GM12878 (cell line): ENCODE results near the gene IMMP2L. TPM values are rescaled to one million over a fixed set of nuclear protein-coding genes. Genes with fewer than 3 reads are reported as not detected.

Experiments used
- ATAC-seq: fragments of 200-7000 bp; cut with Tn5 transposase; 3 replicates; pipeline ENCODE4 v1.9.1; 2020; ENCODE audit warnings: mild to moderate bottlenecking, moderate library complexity
- BruUV-seq: library from RNA; stranded (reverse); fragments of 400-500 nt; replicated peaks from 2 replicates; lab custom pipeline; 2021; lab: Mats Ljungman, UMichigan
- CTCF ChIA-PET: fragments of 300-600 bp; sonication (Branson Sonifier 250); formaldehyde crosslinking; extraction: SDS; loops from one replicate; lab custom pipeline; 2021; ENCODE audit warnings: inconsistent platforms; lab: Yijun Ruan, JAX
- POLR2A ChIA-PET: fragments of 350-600 bp; formaldehyde crosslinking; extraction: SDS; loops from one replicate; lab custom pipeline; 2021; ENCODE audit warnings: inconsistent platforms; lab: Charles Lee
- RAD21 ChIA-PET: fragments of 300-600 bp; sonication (Branson Sonifier 250); formaldehyde crosslinking; loops from one replicate; lab custom pipeline; 2023; ENCODE audit warnings: antibody characterized with exemption; ENCODE audit not compliant: unreplicated experiment; lab: Charles Lee
- SMC1A ChIA-PET: fragments of 300-600 bp; sonication (Branson Sonifier 250); formaldehyde crosslinking; loops from one replicate; lab custom pipeline; 2023; ENCODE audit not compliant: unreplicated experiment, uncharacterized antibody; lab: Charles Lee
- DNase-seq: peaks from one replicate; pipeline ENCODE4 v3.0.0-alpha.2; 2011; ENCODE audit warnings: low read depth, low spot score
- FAIRE-seq: peaks from 3 replicates; lab custom pipeline; 2011; peaks lifted over from hg19 to GRCh38; lab: Jason Lieb, UNC
- H2AFZ ChIP-seq: 2 replicates; pipeline ENCODE4 v1.6.0; 2011; ENCODE audit warnings: low read depth, low read length, control low read depth; ENCODE audit not compliant: control insufficient read depth
- H3K27ac ChIP-seq: 2 replicates; pipeline ENCODE4 v1.5.1; 2011; ENCODE audit warnings: control low read depth; ENCODE audit not compliant: control insufficient read depth, insufficient read depth
- H3K27me3 ChIP-seq, 2 experiments: replicated peaks in 1 of 2; 2 replicates each; pipeline versions ENCODE4 v1.6.0 to v1.6.1; 2011; ENCODE audit warnings: low read length in 1 of 2; ENCODE audit not compliant: control insufficient read depth in 2 of 2, insufficient read depth in 2 of 2
- H3K36me3 ChIP-seq, 2 experiments: 2 replicates each; pipeline ENCODE4 v1.5.1; 2011; ENCODE audit warnings: low read length in 1 of 2; ENCODE audit not compliant: control insufficient read depth in 2 of 2, insufficient read depth in 2 of 2
- H3K4me1 ChIP-seq: 2 replicates; pipeline ENCODE4 v1.6.1; 2011; ENCODE audit warnings: mild to moderate bottlenecking, low read length, moderate library complexity, mixed read lengths; ENCODE audit not compliant: control insufficient read depth, insufficient read depth
- H3K4me2 ChIP-seq: 2 replicates; pipeline ENCODE4 v1.6.0; 2011; ENCODE audit warnings: control low read depth; ENCODE audit not compliant: control insufficient read depth, insufficient read depth
- H3K4me3 ChIP-seq: fragments of 200-600 bp; sonication (generic); 2 replicates; pipeline ENCODE4 v1.5.1; 2016
- H3K79me2 ChIP-seq: 2 replicates; pipeline ENCODE4 v1.6.0; 2011; ENCODE audit warnings: low read length; ENCODE audit not compliant: control insufficient read depth, insufficient read depth
- H3K9ac ChIP-seq: 2 replicates; pipeline ENCODE4 v1.8.0; 2011; ENCODE audit warnings: low read length, control low read depth, mixed read lengths; ENCODE audit not compliant: control insufficient read depth, insufficient read depth
- H3K9me3 ChIP-seq: replicated peaks from 3 replicates; pipeline ENCODE4 v1.5.1; 2011; ENCODE audit warnings: mild to moderate bottlenecking, low read length; ENCODE audit not compliant: control insufficient read depth, insufficient read depth
- H4K20me1 ChIP-seq: 2 replicates; pipeline ENCODE4 v1.6.0; 2011; ENCODE audit not compliant: control insufficient read depth, insufficient read depth
- EGR1 ChIP-seq, 2 experiments: IDR thresholded peaks; 1 replicate in 1 of 2; 2 replicates in 1 of 2; pipeline ENCODE4 v1.6.1; 2011 to 2012; ENCODE audit warnings: low read depth in 2 of 2, low read length in 2 of 2, borderline replicate concordance in 1 of 2, mild to moderate bottlenecking in 1 of 2, moderate library complexity in 1 of 2
- JUND ChIP-seq: IDR thresholded peaks from 2 replicates; pipeline ENCODE4 v1.6.1; 2012; ENCODE audit warnings: low read depth, mild to moderate bottlenecking, low read length, improper control_type of control experiment, moderate library complexity
- MEF2A ChIP-seq: IDR thresholded peaks from 2 replicates; pipeline ENCODE4 v1.6.1; 2011; ENCODE audit warnings: low read depth, mild to moderate bottlenecking, low read length, moderate library complexity; ENCODE audit not compliant: insufficient read depth
- NFXL1 ChIP-seq: fragments of 450-650 bp; IDR thresholded peaks from 2 replicates; pipeline ENCODE4 v1.6.1; 2017; ENCODE audit warnings: antibody characterized with exemption, mild to moderate bottlenecking, borderline replicate concordance
- RUNX3 ChIP-seq: IDR thresholded peaks from 2 replicates; pipeline ENCODE4 v1.6.1; 2012; ENCODE audit warnings: low read length, inconsistent platforms
- SUZ12 ChIP-seq: fragments of 200-600 bp; sonication (generic); IDR thresholded peaks from one replicate; pipeline ENCODE4 v1.6.1; 2018; ENCODE audit warnings: antibody characterized with exemption, mild to moderate bottlenecking; ENCODE audit not compliant: unreplicated experiment
- WGBS: methylation state at CpG from one replicate; pipeline ENCODE4 v1.1.6; 2016; ENCODE audit warnings: low lambda C conversion rate; ENCODE audit not compliant: insufficient replicate concordance, insufficient coverage; ENCODE audit errors: missing lambda C conversion rate; 5-methylcytosine and 5-hydroxymethylcytosine counted together
- in situ Hi-C: fragments of 300-500 bp; cut with MboI; formaldehyde crosslinking; loops from 9 replicates; pipeline ENCODE4 v1.14.3; 2018; ENCODE audit warnings: mixed read lengths
- intact Hi-C: fragments of 100-400 bp; cut with micrococcal nuclease; formaldehyde crosslinking; loops from one replicate; pipeline ENCODE4 v1.14.2; 2022; ENCODE audit not compliant: unreplicated experiment
- polyA plus RNA-seq, 11 experiments: library from polyadenylated mRNA; depleted of rRNA in 4 of 11; unstranded in 6 of 11; stranded (reverse) in 5 of 11; fragments of >200 nt; fragmentation: Nextera tagmentation in 4 of 11; fragmentation: Illumina TruSeq in 1 of 11; extraction: Ambion mirVana in 4 of 11; extraction: Trizol in 1 of 11; gene quantifications; 1 replicate in 1 of 11; 2 replicates in 10 of 11; pipeline versions ENCODE4 v1.2.1 to v1.2.3, GENCODE V29; 2011 to 2016; ENCODE audit warnings: inconsistent platforms in 2 of 11, missing spikeins in 2 of 11, low read depth in 1 of 11
- total RNA-seq, 4 experiments: library from RNA; depleted of rRNA in 3 of 4; stranded (reverse); fragments of >200 nt in 3 of 4; fragmentation: Illumina TruSeq in 1 of 4; extraction: Trizol in 1 of 4; gene quantifications; 2 replicates each; pipeline versions ENCODE4 v1.2.1 to v1.2.3, GENCODE V29; 2013 to 2021

Gene IMMP2L
- total and polyA plus RNA-seq, 10 of the 15 experiments (the other 5 are each of a cell fraction or from before 2014, with no cell fraction given), result 12.6 to 46.3 (median 19.6) TPM

- H3K4me3 ChIP-seq, result no peak overlapping the region
- H3K4me2 ChIP-seq, result no peak overlapping the region
- ChIA-PET RAD21 (no interaction called here), SMC1A (interaction anchor here (1.1 kb wide), 1 partner anchor 192 kb away, joined by 4 read pairs; no protein-coding TSS in a partner anchor), CTCF (no interaction called here), POLR2A (no interaction called here)
- H3K9me3 ChIP-seq, result no peaks in the 10 kb centered on the region; the same call in 1 of the 3 replicates
- H2AFZ ChIP-seq, result no peak overlapping the region
- intact Hi-C loops, result no loop called here
- TF ChIP-seq MEF2A, result no peak
- H3K79me2 ChIP-seq, result no peaks in the 10 kb centered on the region
- no TSS peak for BruUV-seq
- in situ Hi-C loops, result no loop called here
- no peaks in the 10 kb centered on the region for H4K20me1 ChIP-seq
- no peaks in the 10 kb centered on the region for H3K36me3 ChIP-seq
- H3K27me3 ChIP-seq, result no peaks in the 10 kb centered on the region
- DNase-seq (no peak), ATAC-seq (no peak), FAIRE-seq (no peak)
- 100% methylated on average over 1 of the region's 1 CpG for WGBS
- no peak overlapping the region for H3K27ac ChIP-seq
- H3K4me1 ChIP-seq, result no peaks in the 10 kb centered on the region
- H3K9ac ChIP-seq, result no peak overlapping the region
Measured at GRCh38 chr7:111475959-111476358, 86.3 kb downstream of the IMMP2L start.

DNA sequence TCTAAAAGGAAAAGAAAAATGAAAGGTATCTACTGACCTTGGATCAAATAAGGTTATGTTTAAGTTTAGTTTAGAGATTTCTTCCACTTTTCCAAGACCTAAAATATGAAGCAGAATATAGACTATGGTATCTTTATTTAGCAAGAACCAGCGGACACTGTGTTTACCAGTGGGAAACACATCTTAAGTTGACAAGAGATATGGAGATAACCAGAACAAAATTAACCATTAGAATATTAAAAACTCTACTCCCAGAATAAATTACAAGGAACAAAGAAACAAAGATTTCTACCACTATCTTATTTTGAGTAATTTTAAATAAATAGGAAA is 86.9 kb downstream of the IMMP2L start:
- Histone ChIP-seq H3K4me3 (no peak overlapping the region), H3K27ac (no peak overlapping the region), H3K36me3 (no peaks in the 10 kb centered on the region), H3K4me2 (no peak overlapping the region), H3K27me3 (no peaks in the 10 kb centered on the region), H3K9me3 (no peaks in the 10 kb centered on the region; the same call in 1 of the 3 replicates), H4K20me1 (no peaks in the 10 kb centered on the region), H2AFZ (no peak overlapping the region), H3K79me2 (no peaks in the 10 kb centered on the region), H3K4me1 (no peaks in the 10 kb centered on the region), H3K9ac (no peak overlapping the region)
- DNase-seq, result no peak
- in situ Hi-C loops (no loop called here), intact Hi-C loops (no loop called here)
- ChIA-PET RAD21 (no interaction called here), SMC1A (interaction anchor here (0.8 to 1.1 kb wide), 2 partner anchors 93 to 192 kb away, joined by 3 to 4 read pairs; no protein-coding TSS in a partner anchor), POLR2A (no interaction called here), CTCF (no interaction called here)
- FAIRE-seq, result no peak
- no peak for ATAC-seq
- TF ChIP-seq EGR1 (IDR thresholded peaks at IDR 0.05; ENCODE audit: borderline replicate concordance in 1 of 2, low read depth in 2 of 2, low read length in 2 of 2) (no peak), JUND (no peak), RUNX3 (no peak), SUZ12 (no peak), NFXL1 (no peak)
- BruUV-seq, result no TSS peak
- 100% methylated on average over 1 of the region's 1 CpG for WGBS
